Right lobe of liver (tissue), 6 donors: ENCODE results near the gene DIAPH2. TPM values are rescaled to one million over a fixed set of nuclear protein-coding genes. Genes with fewer than 3 reads are reported as not detected.

Experiments used
- ATAC-seq, 4 donors: fragments of 200-7000 bp; cut with Tn5 transposase; one replicate each; pipeline ENCODE4 v1.9.1; 2020; ENCODE audit warnings: mild to moderate bottlenecking in 4 of 4, moderate library complexity in 4 of 4
- DNase-seq, 3 donors: peaks; one replicate each; pipeline ENCODE4 v3.0.0-alpha.2; 2020
- H3K27ac ChIP-seq, 3 donors: fragments of 200-600 bp; one replicate each; pipeline ENCODE4 v1.8.0; 2022
- H3K27me3 ChIP-seq, 2 donors: fragments of 200-600 bp; one replicate each; pipeline ENCODE4 v1.8.0; 2022
- H3K36me3 ChIP-seq, 4 donors: fragments of 200-600 bp; sonication (generic) in 1 of 4; one replicate each; pipeline versions ENCODE4 v1.5.1 to v1.8.0; 2017 to 2022; ENCODE audit warnings: control low read depth in 1 of 4
- H3K4me1 ChIP-seq, 4 donors: fragments of 200-600 bp; sonication (generic) in 1 of 4; one replicate each; pipeline versions ENCODE4 v1.5.1 to v1.8.0; 2017 to 2022; ENCODE audit warnings: control low read depth in 1 of 4
- H3K4me3 ChIP-seq, 3 donors: fragments of 200-600 bp; one replicate each; pipeline ENCODE4 v1.8.0; 2022
- H3K9me3 ChIP-seq, 4 donors: fragments of 200-600 bp; sonication (generic) in 1 of 4; one replicate each; pipeline versions ENCODE4 v1.5.1 to v1.8.0; 2017 to 2022; ENCODE audit warnings: control low read depth in 1 of 4
- POLR2A ChIP-seq: fragments of 450-650 bp; IDR thresholded peaks from one replicate; pipeline ENCODE4 v1.6.1; 2017; ENCODE audit warnings: antibody characterized with exemption, mild to moderate bottlenecking
- WGBS: methylation state at CpG from one replicate; pipeline ENCODE4 v1.1.6; 2018; ENCODE audit warnings: low coverage, low lambda C conversion rate; ENCODE audit not compliant: insufficient coverage; ENCODE audit errors: missing lambda C conversion rate; 5-methylcytosine and 5-hydroxymethylcytosine counted together
- intact Hi-C, 2 donors: fragments of 100-400 bp; cut with DNase I; formaldehyde crosslinking; loops; one replicate each; pipeline versions ENCODE4 v1.11.2 to v1.14.1; 2022
- total RNA-seq, 6 experiments: library from RNA; depleted of rRNA in 2 of 6; stranded (reverse); fragments of >200 nt in 2 of 6; fragmentation: NEBNext Ultra II Directional in 3 of 6; extraction: Animal tissue kit (Norgen Biotek cat#: 25700) in 3 of 6; gene quantifications; one replicate each; pipeline versions ENCODE4 v1.1.0 to v1.2.4, GENCODE V29; 2016 to 2023
- TF ChIP-seq, protein P1 (sequence below), 4 donors: fragments of 200-600 bp in 3 of 4; fragments of 450-650 bp in 1 of 4; IDR thresholded peaks; one replicate each; pipeline versions ENCODE4 v1.5.1 to v1.8.0; 2016 to 2022; ENCODE audit warnings: antibody characterized with exemption in 4 of 4, mild to moderate bottlenecking in 2 of 4
- donor health status: DM: no; HTN: yes; CAD: no.
- donor health status: DM: no; HTN: no; CAD: no.
- donor health status: DM: no; HTN: no; CAD: no.
- donor health status: DM: no; HTN: yes; CAD: no.
- donor health status: DM: no; HTN: yes; CAD: no.

DIAPH2 gene
- total RNA-seq, 6 experiments from 2014 or later = 10.6 to 20.0 (median 16.4) TPM

DNA sequence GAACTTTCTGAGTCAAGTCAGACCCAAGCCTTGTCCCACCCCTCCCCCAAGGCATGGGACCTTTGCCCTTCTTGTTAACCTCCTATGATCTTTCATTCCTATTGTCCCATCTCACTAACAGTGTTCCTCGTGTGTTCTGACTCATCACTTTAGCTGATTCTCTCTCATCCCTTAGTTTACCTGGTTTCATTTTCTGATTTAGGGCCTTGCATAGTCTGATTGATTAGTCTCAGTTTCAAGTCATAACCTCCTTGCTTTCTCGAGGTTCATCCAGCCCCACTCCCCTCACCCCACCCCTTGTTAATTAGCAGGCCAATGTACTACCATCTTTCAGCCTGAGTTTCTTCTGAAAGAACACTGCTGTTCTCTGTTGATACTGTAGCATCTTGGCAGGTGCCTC is 716.5 kb downstream of the DIAPH2 start:
- DNase-seq = no peak
- H3K4me3 ChIP-seq = no peak overlapping the region
- TF ChIP-seq, protein P1, sequence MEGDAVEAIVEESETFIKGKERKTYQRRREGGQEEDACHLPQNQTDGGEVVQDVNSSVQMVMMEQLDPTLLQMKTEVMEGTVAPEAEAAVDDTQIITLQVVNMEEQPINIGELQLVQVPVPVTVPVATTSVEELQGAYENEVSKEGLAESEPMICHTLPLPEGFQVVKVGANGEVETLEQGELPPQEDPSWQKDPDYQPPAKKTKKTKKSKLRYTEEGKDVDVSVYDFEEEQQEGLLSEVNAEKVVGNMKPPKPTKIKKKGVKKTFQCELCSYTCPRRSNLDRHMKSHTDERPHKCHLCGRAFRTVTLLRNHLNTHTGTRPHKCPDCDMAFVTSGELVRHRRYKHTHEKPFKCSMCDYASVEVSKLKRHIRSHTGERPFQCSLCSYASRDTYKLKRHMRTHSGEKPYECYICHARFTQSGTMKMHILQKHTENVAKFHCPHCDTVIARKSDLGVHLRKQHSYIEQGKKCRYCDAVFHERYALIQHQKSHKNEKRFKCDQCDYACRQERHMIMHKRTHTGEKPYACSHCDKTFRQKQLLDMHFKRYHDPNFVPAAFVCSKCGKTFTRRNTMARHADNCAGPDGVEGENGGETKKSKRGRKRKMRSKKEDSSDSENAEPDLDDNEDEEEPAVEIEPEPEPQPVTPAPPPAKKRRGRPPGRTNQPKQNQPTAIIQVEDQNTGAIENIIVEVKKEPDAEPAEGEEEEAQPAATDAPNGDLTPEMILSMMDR (IDR thresholded peaks at IDR 0.05) = no peak
- no peak for TF ChIP-seq POLR2A
- no peaks in the 10 kb centered on the region for H3K4me1 ChIP-seq
- H3K36me3 ChIP-seq = no peaks in the 10 kb centered on the region
- no peak overlapping the region for H3K27ac ChIP-seq
- WGBS = 22% methylated on average over 2 of the region's 2 CpGs
- no peaks in the 10 kb centered on the region for H3K27me3 ChIP-seq
- intact Hi-C loops = no loop called here
- ATAC-seq = peak in 1 of 4 donors; percentile 67
- no peaks in the 10 kb centered on the region for H3K9me3 ChIP-seq

DNA sequence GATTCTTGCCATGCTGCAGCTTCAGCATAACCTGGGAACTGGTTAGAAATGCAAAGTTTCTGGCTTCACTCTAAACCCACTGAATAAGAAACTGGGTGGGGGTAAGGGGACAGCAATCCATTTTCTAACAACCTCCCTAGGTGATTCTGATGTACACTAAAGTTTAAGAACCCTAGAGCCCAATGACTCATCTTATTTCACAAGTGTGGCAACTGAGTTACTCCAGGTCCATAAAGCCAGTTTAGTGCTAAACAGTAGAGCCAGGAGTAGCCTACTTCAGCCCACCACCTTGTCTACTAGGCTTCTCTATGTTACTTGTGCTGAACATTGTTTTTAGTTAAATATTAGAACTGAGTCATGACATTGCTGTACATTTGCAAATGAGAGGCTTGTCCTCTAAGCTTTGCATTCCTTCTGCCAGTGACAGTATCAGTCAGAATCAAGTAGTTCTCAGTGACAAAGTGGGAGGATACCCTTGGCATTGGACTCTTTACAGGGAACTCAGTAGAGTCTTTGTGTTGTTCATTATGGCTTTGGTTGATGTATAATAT is 717.0 kb downstream of the DIAPH2 start:
- Histone ChIP-seq H3K4me3 (no peak overlapping the region), H3K27me3 (no peaks in the 10 kb centered on the region), H3K9me3 (no peaks in the 10 kb centered on the region), H3K36me3 (no peaks in the 10 kb centered on the region), H3K4me1 (no peaks in the 10 kb centered on the region), H3K27ac (no peak overlapping the region)
- no peak for TF ChIP-seq POLR2A
- TF ChIP-seq, protein P1 (IDR thresholded peaks at IDR 0.05) = no peak
- intact Hi-C loops = no loop called here
- no peak for DNase-seq
- peak in 1 of 4 donors; percentile 28 for ATAC-seq

DNA sequence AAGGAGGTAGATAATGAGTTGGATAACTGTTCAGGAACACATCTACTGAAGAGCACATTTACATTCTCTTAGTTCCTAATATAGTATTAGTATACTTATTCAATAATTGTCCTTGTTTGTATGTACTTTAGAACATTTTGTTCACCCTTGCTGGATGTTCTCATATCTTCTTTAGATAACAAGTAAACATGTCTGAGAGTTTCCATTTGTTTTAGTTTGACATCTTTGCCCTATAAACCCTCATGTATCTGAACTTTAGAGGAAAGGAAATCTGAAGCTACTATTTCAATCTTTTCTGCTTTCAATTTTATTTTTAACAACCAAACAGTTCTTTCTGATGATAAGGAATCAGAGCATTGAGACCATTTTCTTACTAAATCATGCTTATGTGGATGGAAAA is 717.7 kb downstream of the DIAPH2 start:
- ATAC-seq (peak in 1 of 4 donors; percentile 29), DNase-seq (no peak)
- no peaks in the 10 kb centered on the region for H3K27me3 ChIP-seq
- no peaks in the 10 kb centered on the region for H3K9me3 ChIP-seq
- no peak overlapping the region for H3K4me3 ChIP-seq
- no peak overlapping the region for H3K27ac ChIP-seq
- TF ChIP-seq, protein P1 (IDR thresholded peaks at IDR 0.05) = no peak
- no peak for TF ChIP-seq POLR2A
- H3K36me3 ChIP-seq = no peaks in the 10 kb centered on the region
- H3K4me1 ChIP-seq = no peaks in the 10 kb centered on the region
- intact Hi-C loops = no loop called here

DNA sequence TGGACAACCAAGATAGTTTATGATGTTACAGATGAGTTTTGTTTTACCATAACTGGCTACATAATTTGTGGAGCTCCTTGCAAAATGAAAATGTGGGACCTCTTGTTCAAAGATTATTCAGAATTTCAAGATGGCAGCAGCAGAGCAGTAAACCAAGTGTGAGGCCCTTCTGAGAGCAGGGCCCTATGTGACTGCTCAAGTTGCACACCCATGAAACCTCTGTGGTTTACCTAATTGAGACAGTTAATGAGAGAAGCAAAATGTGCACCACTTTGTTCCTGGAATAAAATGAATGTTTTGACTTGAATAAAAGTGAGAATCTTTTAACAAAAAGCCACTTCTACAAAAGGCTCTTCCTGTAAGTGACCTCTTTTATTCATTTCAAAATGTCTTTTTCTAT is 718.3 kb downstream of the DIAPH2 start:
- no peak overlapping the region for H3K4me3 ChIP-seq
- intact Hi-C loops = no loop called here

More for the DNA sequence above, 718.3 kb downstream of the DIAPH2 start:
- ATAC-seq = no peak
- DNase-seq = no peak
- Histone ChIP-seq H3K9me3 (no peaks in the 10 kb centered on the region), H3K27me3 (no peaks in the 10 kb centered on the region), H3K27ac (no peak overlapping the region), H3K36me3 (no peaks in the 10 kb centered on the region), H3K4me1 (no peaks in the 10 kb centered on the region)
- TF ChIP-seq POLR2A = no peak
- TF ChIP-seq, protein P1 (IDR thresholded peaks at IDR 0.05) = no peak
